ENCODE results near the gene TRMU.

Gene TRMU

DNA sequence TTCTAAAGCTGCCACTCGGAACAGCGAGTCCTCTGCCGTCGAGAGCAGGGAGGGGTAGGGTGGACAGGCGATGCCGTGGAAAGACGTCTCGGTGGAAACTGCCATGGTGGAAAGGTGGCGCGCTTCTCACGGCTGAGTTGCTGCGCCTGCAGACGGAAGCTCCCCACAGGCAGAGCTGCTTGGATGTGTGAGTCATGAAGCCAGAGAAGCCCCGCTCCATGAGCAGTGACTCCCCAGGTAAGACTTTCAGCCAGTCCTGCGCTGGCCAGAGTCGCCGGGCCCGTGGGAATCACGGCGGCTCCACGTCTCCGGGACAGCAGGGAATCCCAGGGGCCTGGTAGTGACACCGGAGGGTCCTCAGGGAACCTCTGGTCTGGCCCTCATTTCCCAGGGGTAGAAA, 4.0 kb upstream of the TRMU start:
- in situ Hi-C loops (cut with MboI; ENCODE audit: low sequenced_read_pairs), result no loop called here

DNA sequence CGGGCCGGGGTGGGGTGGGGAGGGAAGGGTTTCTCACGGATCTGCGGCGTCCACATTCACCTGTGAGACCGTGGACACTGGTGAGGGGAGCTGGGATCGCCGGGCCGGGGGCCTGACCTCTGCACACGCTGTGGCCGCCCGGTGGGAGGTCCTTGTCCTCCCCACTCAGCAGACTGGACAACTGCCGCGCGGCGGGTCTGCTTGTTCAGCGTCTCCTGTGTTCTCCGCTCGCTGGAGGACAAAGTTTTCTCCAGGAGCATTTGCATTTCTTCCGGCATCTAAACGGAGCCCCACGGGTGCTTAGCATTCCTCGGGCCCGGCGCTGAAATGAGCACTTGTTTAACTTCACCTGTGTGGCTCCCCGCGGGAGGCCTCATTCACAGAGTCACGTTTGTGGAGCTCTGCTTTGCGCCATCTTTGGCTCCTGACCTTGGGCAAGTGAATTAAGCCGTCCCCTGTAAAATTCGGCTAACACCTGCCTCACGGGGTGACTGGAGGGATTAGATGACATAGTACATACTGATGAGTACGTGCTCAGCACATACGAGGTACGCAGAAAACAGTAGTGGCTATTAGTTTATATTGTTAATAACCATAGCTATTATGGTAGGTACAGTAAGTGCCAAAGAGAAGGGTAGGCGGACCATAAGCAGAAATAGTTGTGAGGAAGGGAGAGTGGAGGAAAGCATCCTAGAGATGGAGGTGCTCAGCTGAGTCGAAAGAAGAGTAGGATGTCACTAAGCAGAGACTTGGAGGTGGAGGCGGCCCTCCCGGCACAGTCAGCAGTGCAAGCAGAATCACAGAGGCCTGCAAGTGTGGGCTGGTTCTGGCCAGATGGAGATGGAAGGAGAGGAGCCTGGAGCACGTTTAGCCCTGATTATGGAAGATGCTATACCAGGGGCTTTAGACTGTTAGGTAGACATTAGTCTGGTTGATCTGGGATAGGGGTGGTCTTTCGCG, 885 bp downstream of the TRMU start:
- in situ Hi-C loops (cut with MboI; ENCODE audit: low sequenced_read_pairs), result no loop called here

DNA sequence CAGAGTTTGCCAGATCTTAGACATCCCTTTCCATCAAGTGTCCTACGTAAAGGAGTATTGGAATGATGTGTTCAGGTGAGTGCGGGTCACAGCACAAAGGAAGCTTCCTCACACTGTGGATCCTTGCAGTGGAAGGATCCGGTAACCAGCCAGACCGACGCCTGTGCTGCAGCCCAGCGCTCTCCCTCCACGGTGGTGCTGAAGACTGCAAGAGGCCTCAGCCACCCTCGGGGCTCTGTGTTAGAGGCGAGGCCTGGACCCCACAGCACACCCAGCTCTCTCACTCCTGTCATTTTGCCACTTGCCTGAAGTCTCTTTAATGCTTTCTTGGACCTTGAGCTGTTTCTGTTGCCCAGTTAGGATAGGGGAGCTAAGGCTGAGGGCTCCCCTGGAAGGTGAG, 2.4 kb downstream of the TRMU start:
- in situ Hi-C loops (cut with MboI; ENCODE audit: low sequenced_read_pairs), result no loop called here

GRCh38 chr22:46338636-46339035, 3.1 kb downstream of the TRMU start:
- in situ Hi-C loops (cut with MboI; ENCODE audit: low sequenced_read_pairs), result no loop called here

GRCh38 chr22:46339956-46340355, 4.4 kb downstream of the TRMU start:
- in situ Hi-C loops (cut with MboI; ENCODE audit: low sequenced_read_pairs), result no loop called here

DNA sequence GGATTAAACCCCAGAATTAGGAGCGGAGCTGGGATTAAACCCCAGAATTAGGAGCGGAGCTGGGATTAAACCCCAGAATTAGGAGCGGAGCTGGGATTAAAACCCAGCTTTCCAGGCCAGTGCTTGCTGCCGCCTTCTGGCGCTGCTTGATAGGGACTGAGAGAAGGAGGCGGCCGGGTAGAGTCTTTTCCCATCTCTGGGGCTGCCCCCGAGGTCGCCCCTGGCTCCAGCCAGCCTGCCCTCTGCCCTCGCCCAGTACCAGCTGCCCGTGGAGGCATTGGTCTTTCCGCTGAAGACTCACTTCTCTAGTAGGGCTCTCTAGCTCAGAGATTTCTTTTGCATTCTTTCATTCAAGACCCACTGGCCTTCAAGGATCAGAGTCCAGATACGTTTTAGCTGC, 5.2 kb downstream of the TRMU start:
- in situ Hi-C loops (cut with MboI; ENCODE audit: low sequenced_read_pairs), result no loop called here

DNA sequence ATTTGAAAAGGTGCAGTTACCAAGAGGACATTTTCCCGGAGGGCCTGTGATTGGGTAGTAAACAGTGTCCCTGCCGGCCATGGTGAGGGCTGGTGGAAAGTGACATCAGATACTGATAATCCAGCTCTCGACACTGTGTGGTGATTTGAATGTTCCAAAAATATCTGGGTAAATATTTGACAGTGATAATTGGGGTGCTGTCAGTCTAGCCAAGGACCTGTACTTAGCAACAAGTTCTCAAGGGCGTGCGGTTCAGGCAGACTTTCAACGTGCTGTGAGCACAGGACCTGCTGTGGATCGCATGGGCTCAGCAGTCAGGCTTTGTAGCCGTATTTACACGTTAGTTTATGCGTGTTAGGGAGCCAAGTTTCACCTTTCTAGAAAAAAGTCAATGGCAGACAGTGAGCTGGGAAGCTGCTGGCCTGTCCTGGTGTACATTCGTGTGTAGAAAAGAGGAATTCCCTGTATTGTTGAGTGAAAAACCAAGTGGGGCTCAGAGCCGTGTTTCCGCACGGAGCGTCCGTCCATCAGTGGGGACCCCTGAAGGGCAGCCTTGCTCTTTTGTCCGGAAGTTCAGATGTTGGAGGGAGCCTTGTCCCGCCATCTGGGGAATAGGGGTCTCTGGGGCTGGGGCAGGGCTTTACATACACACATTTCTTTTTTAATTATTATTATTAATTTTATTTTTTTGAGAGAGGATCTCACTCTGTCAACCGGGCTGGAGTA, 11.3 kb downstream of the TRMU start:
- in situ Hi-C loops (cut with MboI; ENCODE audit: low sequenced_read_pairs), result no loop called here

- in situ Hi-C loops (cut with MboI; ENCODE audit: low sequenced_read_pairs), result no loop called here
Measured at GRCh38 chr22:46347646-46348045, 12.1 kb downstream of the TRMU start.

GRCh38 chr22:46348099-46348695, 12.7 kb downstream of the TRMU start:
- in situ Hi-C loops (cut with MboI; ENCODE audit: low sequenced_read_pairs), result no loop called here

GRCh38 chr22:46349238-46349637, 13.7 kb downstream of the TRMU start:
- in situ Hi-C loops (cut with MboI; ENCODE audit: low sequenced_read_pairs), result no loop called here

DNA sequence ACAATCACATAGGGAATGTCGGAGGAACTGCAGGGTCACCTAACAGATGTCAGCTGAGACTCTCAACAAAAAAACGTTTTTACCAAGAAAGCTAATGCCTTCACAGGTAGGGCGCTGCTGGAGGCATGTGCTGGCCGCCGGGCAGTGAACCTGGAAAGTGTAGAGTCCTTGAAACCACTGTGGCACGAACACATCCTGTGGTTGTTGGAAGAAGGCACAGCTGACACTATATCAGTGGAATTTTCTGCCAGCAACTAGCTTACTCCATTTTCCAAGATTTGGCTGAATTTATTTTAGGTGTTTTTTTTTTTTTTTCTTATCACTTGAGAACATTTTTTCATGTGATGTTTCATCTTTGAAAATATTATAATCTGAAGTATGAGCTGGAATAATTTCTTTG, 14.2 kb downstream of the TRMU start:
- in situ Hi-C loops (cut with MboI; ENCODE audit: low sequenced_read_pairs), result loop anchor here (25.0 kb wide), 1 partner anchor 338 kb away; no protein-coding TSS in a partner anchor

DNA sequence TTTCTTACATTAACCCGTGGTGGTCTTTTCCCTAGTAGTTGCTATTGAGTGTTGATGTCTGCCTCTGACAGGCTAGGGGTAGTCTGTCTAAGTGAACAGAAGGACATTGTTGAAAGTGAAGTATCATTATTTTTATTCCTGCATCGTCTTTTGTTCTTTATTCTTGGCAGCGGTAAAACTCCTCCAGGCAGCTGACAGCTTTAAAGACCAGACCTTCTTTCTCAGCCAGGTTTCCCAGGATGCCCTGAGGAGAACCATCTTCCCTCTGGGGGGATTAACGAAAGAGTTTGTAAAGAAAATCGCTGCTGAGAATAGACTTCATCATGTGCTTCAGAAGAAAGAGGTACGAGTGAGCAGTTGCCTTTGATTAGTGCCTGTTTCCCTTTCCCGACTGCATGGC, 14.6 kb downstream of the TRMU start:
- in situ Hi-C loops (cut with MboI; ENCODE audit: low sequenced_read_pairs), result loop anchor here (25.0 kb wide), 1 partner anchor 337 kb away; no protein-coding TSS in a partner anchor

DNA sequence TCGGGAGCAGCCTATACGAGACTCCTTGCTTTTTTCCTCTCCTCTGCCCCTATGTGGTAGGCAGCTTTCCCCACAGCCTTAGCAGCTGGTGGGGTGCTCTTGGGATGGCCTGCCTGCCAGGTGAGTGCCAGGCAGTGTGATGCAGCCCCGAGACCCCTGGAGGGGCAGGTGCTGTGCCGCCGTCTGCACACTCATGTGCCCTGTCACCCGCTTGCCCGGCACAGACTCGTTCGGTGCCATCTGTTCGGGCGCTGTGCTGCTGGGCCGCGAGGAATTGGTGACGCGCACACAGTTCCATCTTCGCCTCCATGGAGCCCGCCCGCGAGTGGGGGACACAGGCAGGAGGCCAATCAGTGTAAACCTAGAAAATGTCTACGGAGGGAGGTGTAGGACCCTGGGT, 15.1 kb downstream of the TRMU start:
- in situ Hi-C loops (cut with MboI; ENCODE audit: low sequenced_read_pairs), result loop anchor here (25.0 kb wide), 1 partner anchor 337 kb away; no protein-coding TSS in a partner anchor

- in situ Hi-C loops (cut with MboI; ENCODE audit: low sequenced_read_pairs), result loop anchor here (25.0 kb wide), 1 partner anchor 336 kb away; no protein-coding TSS in a partner anchor
Measured at GRCh38 chr22:46351131-46351735, 15.7 kb downstream of the TRMU start.

- in situ Hi-C loops (cut with MboI; ENCODE audit: low sequenced_read_pairs), result loop anchor here (25.0 kb wide), 1 partner anchor 336 kb away; no protein-coding TSS in a partner anchor
Measured at GRCh38 chr22:46351767-46352166, 16.3 kb downstream of the TRMU start.

DNA sequence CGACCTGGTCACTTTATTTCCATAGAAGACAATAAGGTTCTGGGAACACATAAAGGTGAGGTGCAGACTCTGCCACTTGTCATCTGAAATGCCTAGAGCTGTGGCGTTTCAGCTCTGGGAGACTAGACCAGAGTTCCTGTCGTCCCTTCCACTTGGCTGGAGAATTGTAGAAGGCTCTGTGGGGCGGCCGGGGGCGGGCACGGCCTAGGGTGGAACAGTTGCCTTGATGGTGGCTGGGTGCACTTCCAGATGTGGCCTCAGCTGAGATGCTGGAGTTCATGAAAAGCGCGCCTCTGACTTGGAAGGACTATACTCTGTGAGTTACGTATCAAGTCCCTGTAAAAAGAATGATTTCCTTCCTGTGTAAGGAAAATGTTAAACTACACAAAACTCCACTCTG, 16.8 kb downstream of the TRMU start:
- in situ Hi-C loops (cut with MboI; ENCODE audit: low sequenced_read_pairs), result loop anchor here (25.0 kb wide), 1 partner anchor 335 kb away; no protein-coding TSS in a partner anchor

- in situ Hi-C loops (cut with MboI; ENCODE audit: low sequenced_read_pairs), result loop anchor here (25.0 kb wide), 1 partner anchor 334 kb away; no protein-coding TSS in a partner anchor
Measured at GRCh38 chr22:46352691-46353386, 17.3 kb downstream of the TRMU start.

DNA sequence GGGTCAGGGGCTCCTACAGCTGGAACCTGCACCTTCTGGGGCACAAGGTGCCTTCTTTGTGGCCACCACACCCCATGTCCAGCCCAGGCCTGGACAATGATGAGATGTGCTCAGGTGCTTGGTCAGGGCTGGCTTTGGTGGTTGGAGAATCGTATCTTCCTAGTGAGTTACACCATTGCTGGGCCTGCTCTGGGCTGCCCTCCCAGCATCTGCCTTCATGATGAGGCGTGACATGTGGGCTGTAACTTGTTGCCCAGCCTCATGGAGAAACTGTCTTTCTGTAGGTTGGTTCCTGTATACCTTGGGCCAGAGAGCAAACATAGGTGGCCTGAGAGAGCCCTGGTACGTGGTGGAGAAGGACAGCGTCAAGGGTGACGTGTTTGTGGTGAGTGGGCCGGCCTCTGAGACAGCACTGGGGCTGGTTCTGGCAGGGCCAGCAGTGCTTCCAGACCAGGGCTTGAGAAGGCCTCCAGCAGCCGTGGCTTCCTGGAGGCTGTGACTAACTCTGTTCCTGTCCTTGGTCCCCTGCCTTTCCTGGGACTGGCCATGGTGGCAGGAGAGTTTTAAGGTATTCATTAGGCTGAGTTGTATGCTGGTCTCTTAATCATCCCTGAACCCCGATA, 18.1 kb downstream of the TRMU start:
- in situ Hi-C loops (cut with MboI; ENCODE audit: low sequenced_read_pairs), result loop anchor here (25.0 kb wide), 1 partner anchor 334 kb away; no protein-coding TSS in a partner anchor

DNA sequence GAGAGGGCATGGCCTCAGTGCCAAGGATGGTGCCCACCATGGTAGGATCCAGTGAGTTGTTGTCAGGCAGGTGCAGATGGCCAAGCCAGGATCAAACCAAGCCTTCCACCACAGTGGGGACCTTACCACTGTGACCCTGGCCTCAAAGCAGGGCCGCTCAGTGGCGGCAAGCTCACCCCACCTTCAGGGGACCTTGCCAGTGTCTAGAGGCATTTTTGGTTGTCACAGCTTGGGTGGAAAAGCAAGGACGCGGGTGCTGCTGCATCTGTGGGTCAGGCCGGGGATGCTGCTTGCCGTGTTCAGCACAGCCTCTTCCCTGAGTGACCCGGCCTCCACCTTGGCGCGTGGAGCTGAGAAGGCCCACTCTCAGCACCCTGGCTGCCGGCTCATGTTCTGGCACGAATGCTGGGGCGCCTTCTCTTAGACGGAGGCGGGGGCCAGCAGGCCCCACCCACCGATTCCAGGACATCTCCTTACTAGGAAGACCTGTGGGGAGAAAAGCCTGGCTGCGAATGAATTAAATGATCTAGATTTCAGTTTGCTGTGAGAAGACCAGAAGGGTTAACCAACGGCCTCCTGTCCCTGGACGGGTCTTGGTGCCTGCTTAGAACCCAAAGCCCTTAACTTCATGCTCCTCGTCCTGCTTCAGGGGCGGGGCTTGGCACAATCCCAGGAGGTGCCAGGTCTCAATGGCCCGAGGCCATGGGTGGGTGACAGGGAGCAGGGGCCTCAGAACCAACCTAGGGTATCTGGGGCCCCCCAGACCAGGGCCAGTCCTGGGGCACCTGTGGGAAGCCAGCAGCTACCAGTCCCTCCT, 18.9 kb downstream of the TRMU start:
- in situ Hi-C loops (cut with MboI; ENCODE audit: low sequenced_read_pairs), result loop anchor here (25.0 kb wide), 1 partner anchor 333 kb away; no protein-coding TSS in a partner anchor
